HG02885 (cell line): Measurements from ENCODE around the gene EML1.

Experiments
- ATAC-seq: cut with Tn5 transposase; IDR thresholded peaks from one replicate; pipeline ENCODE4 v1.9.1; 2021; ENCODE audit warnings: mild to moderate bottlenecking; ENCODE audit not compliant: unreplicated experiment, poor library complexity

The EML1 gene

GRCh38 chr14:99774556-99775307 lies 18.5 kb upstream of the EML1 start:
- ATAC-seq = no peak

- ATAC-seq = no peak
Measured at GRCh38 chr14:99775351-99775750, 17.9 kb upstream of the EML1 start.

DNA sequence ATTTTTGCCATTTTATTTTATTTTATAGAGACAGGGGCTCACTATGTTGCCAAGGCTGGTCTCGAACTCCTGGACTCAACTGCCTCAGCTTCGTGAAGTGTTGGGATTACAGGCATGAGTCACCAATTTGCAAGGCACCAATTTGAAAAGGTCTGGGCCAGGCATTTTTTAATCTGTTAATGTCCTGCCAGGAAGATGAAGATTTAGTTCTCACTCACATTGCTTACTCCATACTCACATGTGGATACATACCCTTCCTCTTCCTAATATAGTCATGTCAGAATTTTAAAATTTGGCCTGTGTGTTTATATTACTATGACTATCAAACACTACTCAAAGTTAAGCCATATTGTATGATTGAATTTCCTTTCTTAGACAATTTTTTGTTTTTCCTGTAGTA lies 15.3 kb upstream of the EML1 start:
- ATAC-seq = no peak

DNA sequence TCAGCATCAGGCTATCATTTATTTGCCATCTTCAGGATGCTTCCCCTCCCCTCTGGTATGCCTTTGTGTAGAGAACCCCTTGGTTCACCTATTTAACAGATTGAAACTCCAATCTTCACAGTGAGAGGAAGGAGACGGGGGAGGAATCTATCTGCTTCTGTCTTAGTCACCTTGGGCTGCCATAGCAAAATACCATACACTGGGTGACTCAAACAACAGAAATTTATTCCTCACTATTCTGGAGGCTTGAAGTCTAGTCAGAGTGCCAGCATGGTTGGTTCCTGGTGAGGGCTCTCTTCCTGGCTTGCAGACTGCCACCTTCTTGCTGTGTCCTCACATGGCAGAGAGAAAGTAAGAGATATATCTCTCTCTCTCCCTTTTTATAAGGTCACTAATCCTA lies 13.5 kb upstream of the EML1 start:
- no peak for ATAC-seq

DNA sequence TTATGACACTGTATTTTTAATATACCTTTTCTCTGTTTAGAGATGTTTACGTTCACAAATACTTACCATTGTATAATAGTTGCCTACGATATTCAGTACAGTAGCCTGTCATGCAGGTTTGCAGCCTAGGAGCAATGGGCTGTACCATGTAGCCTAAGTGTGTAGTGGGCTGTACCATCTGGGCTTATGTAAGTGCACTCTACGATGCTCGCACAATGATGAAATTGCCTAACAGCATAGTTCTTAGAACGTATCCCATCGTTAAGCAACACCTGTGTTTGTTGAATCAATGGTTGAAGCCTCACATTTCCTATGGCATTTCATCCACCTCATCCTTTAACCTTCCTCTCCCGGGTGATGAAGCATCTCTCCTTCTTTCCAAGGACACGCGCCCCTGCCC lies 12.5 kb upstream of the EML1 start:
- no peak for ATAC-seq

GRCh38 chr14:99781091-99781490 lies 12.1 kb upstream of the EML1 start:
- ATAC-seq = no peak

DNA sequence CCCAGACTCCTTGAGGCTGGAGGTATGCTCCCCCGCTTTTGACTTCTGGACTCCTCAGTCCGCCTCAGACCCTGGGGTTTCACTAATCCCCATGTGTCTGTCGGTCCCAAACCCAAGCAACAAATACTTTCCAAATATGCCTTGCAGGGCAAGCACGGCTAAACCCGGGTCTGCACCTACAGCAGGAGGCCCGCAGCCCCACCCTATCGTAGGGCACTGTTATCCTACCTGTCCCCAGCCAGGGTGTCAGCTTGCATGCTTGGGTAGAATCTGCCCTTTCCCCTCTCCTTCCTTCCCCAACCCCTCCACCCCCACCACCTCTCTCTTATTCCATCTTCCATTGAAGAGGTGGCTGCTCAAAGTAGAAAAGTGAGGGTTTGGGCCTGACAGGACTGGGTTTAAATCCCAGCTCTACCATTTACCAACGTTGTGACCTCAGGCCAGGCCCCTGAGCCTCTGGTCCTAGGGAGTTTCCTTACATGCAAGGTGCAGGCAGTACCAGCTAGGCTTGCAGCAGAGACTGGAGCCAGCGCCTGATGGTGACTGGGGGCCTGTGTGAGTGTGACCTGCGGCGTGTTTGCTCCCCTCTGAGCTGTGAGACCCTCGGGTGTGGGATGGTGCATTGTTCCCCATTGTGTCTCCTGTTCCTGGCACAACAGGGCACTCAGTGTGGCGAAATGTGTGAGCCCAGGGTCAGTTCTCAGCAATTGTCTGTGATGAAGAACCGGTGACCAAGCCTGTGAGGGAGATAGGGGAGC lies 11.2 kb upstream of the EML1 start:
- no peak for ATAC-seq

DNA sequence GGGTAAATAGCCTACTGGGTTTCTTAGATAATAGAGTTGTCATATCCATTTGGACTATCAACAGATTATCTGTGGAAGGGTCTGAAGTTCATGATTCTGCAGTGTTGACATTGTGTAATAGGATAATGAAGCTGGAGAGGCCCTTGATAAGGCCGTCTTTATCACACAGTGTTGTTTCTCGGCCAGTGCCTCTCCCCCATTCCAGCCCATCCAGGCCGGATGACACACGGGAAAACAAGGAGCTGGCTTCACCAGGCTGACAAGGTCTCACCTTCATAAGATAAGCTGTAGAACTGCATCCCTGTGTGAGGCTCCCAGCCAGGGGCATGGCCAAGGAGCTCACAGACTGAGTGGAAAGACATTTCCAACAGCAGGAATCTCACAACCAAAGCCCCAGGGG lies 8.7 kb upstream of the EML1 start:
- ATAC-seq = no peak

GRCh38 chr14:99785426-99785825 lies 7.8 kb upstream of the EML1 start:
- no peak for ATAC-seq

- ATAC-seq = no peak
Measured at GRCh38 chr14:99786511-99786989, 6.7 kb upstream of the EML1 start.

GRCh38 chr14:99788713-99789112 lies 4.5 kb upstream of the EML1 start:
- no peak for ATAC-seq

GRCh38 chr14:99789581-99789980 lies 3.6 kb upstream of the EML1 start:
- no peak for ATAC-seq

DNA sequence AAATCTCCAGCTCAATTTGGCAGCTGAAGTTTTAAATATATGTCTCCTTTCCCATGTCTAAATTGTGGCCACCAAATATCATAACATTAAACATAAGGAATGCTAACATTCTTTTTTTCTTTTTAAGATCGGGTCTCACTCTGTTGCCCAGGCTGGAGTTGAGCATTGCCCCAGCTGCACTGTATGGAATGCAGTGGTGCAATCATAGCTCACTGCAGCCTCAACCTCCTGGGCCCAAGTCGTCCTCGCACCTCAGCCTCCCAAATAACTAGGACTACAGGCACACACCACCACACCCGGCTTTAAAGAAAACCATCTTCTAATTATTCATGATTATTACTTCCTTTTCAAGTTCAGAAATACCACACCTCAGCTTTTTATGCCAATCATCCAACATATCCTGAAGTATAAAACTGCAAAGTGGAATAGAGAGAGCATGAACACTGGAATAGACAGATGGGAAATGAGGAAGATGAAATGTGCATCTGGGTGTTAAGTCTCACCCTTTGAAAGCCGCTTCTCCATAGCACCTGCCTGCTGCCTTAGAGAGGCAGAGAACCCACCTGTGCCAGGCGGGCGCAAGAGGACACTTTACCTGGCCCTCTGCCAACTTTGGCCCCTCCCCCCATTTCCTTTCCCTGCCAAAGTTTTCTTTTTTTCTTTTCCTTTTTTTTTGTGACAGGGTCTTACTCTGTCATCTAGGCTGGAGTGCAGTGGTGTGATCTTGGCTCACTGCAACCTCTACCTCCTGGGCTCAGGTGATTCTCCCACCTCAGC lies 2.8 kb upstream of the EML1 start:
- no peak for ATAC-seq

DNA sequence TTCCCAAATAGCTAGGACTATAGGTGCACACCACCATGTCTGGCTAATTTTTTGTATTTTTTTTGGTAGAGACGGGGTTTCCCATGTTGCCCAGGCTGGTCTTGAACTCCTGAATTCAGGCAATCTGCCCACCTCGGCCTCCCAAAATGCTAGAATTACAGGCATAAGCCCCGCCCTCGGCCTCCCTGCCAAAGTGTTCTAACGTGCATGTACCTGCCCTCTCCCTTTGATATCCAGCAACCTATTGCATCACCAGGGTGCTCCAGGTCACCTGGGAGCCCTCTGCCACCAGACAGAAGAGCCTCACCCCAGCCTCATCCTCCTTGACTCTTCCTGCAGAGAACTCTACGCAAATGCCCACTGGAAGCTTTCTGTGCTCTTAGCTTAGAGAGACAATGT lies 2.2 kb upstream of the EML1 start:
- no peak for ATAC-seq

- no peak for ATAC-seq
Measured at GRCh38 chr14:99791476-99792209, 1.6 kb upstream of the EML1 start.

DNA sequence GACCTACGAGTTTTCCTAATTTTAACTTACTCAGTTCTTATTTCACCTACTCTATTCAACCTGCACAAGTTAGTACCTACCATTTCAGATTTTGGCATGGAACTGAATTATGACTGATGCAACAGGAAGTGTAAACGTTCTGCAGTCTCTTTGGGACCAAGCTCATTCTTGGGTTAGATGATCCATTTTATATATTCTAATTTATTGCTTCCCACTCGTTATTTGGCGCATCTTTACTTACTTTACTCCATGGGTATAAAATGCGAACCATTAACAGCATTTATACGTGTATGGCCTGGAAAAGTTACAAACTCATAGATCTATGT lies 1.0 kb upstream of the EML1 start:
- ATAC-seq = no peak

- no peak for ATAC-seq
Measured at GRCh38 chr14:99792551-99793212, 531 bp upstream of the EML1 start.

- ATAC-seq = no peak
Measured at GRCh38 chr14:99794151-99794780, 1.1 kb downstream of the EML1 start.

- no peak for ATAC-seq
Measured at GRCh38 chr14:99795046-99795445, 1.8 kb downstream of the EML1 start.

GRCh38 chr14:99797231-99797630 lies 4.0 kb downstream of the EML1 start:
- ATAC-seq = no peak
